ENCODE measurements around the gene SMIM35. TPM values are rescaled to one million over a fixed set of nuclear protein-coding genes. Genes with fewer than 3 reads are reported as not detected.

The SMIM35 gene
- total RNA-seq, 1 experiment from 2014 or later = not detected

DNA sequence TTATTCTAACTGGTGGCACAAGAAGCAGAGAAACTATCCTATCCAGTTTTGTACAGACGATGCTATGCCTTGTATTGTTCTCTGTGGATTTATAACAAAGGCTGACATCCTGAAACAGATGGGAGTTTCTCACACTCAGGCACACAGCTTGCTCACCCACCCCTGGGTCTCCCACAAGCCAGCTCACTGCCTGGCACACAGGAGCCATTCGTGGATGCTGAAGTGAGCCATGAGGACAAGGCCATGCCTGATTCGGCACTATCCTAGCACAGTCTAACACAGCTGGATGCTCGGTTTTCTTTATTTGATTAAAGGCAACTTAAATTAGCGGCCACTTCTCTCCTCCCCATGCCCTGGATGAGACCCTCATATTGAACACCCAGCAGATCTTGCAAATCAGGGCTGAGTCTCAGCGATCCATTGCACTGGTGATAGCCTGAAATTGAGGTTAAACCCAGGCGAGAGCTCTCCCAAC lies 35.6 kb downstream of the SMIM35 start:
- no peaks in the 10 kb centered on the region for H3K36me3 ChIP-seq (replicated peaks; ENCODE audit: control insufficient read depth, insufficient read depth, low read length)
- no peaks in the 10 kb centered on the region for H3K27me3 ChIP-seq (ENCODE audit: control insufficient read depth, insufficient read depth, low read length)
- H3K4me3 ChIP-seq (ENCODE audit: insufficient read depth, low read depth, low read length) = no peak overlapping the region
- no peak for DNase-seq

DNA sequence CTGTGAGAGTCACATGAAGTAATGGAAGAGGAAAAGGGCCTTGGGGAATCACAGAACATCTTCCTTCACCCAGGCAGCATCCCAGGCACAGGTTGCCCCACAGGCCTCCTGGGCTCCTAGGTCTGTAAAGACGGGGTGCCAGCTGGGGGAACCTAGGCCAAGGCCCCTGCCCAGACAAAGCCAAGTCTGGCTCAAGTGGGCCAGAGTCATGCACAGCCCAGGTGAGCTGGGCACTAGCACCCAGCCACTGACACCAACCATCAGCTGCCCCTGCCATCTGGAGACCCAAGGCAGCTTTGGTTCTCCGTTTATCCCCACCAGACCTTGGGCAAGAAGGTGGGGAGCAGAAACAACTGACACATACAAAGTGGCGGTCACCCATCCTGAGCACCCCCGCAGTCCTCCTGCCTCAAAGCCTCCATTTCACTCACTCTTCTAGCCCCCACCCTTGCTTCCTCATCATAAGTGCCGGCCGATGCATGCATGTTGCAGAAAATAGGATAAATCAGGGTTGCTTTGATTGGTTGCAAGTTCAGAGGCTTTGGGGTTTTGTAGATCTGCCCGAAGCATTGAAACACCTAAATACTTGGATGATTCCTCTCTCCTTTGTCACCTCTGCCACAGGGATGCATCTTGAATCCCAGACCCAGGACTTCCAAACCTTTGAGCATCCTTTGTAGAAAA lies 36.4 kb downstream of the SMIM35 start:
- H3K27me3 ChIP-seq (ENCODE audit: control insufficient read depth, insufficient read depth, low read length) = no peaks in the 10 kb centered on the region

DNA sequence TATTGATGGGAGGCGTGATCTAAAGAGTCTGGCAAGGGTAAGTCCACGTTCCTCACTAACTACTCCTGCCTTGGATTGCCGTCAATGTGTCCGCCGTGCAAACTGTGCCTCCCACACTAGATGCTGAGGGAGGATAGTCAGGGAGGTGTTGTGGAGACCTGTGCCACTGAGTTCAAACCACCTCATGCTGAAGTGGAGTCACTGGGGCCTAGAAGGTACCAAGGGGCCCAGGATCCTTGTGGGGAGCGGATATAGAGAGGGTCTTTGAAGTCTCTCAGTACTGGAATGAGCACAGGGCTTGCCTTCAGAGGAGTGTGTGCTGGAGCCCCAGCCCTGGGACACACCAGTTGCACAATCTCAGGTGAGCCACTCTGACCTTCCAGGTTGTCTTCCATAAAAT lies 37.0 kb downstream of the SMIM35 start:
- no peaks in the 10 kb centered on the region for H3K36me3 ChIP-seq (replicated peaks; ENCODE audit: control insufficient read depth, insufficient read depth, low read length)
- DNase-seq = no peak

More for the DNA sequence above, 36.4 kb downstream of the SMIM35 start:
- H3K36me3 ChIP-seq (replicated peaks; ENCODE audit: control insufficient read depth, insufficient read depth, low read length) = no peaks in the 10 kb centered on the region
- no peak overlapping the region for H3K4me3 ChIP-seq (ENCODE audit: insufficient read depth, low read depth, low read length)
- DNase-seq = no peak

DNA sequence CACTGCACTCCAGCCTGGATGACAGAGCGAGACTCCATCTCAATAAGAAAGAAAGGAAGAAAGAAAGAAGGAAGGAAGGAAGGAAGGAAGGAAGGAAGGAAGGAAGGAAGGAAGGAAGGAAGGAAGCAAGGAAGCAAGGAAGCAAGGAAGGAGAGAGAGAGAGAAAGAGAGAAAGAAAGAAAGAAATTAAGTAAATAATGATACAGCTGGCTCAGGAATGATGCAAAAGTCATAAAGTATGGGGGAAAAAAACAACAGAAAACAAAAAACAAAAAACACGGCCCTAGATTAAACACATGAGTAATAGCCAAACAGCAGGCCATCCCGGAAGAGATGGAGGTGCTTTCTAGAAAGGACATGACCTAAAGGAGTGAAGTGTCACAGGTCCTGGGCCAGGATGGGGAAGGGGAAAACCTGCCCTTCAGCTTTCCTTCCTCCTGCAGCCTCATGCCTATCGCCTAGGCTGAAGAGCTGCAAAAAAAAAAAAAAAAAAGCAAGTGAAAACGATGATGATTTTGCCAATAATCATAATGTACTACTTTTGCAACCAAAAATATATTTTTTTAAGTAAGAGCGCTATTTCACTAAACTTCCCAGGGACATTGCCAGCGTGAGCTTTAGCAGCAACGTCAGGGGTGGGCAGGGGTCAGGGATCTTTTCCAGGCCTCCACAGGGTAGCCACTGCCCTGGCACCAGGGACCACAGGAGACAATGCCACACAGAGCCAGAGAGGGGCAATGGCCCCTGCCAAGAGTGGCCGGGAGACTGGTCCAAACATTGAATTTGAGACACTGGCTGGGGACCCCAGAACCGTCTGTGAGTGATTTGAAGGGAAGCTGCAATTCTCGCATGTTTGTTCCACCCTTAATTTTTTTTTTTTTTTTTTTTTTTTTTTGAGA lies 38.0 kb downstream of the SMIM35 start:
- no peaks in the 10 kb centered on the region for H3K27me3 ChIP-seq (ENCODE audit: control insufficient read depth, insufficient read depth, low read length)

More for the DNA sequence above, 37.0 kb downstream of the SMIM35 start:
- H3K4me3 ChIP-seq (ENCODE audit: insufficient read depth, low read depth, low read length) = no peak overlapping the region
- no peaks in the 10 kb centered on the region for H3K27me3 ChIP-seq (ENCODE audit: control insufficient read depth, insufficient read depth, low read length)

DNA sequence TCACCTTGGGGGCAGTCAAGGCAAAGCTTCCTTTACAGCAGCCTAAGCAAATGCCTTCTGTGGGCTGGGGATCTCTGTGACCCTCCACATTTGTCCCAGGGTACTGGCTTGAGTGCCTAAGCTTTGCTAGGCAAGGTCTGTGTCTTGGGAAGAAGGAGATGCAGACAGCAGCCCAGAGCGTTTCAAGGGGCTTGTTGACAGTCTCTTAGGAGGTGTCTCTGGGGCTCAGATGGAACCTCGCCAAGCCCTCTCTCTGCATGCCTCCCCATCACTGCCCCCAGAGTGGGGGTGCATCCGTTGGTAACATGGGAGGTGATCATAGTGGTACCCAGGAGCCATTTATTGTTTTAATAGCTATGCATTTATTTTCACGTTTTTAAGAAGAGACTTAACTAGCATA lies 39.0 kb downstream of the SMIM35 start:
- Histone ChIP-seq H3K27me3 (ENCODE audit: control insufficient read depth, insufficient read depth, low read length) (no peaks in the 10 kb centered on the region), H3K4me3 (ENCODE audit: insufficient read depth, low read depth, low read length) (no peak overlapping the region), H3K36me3 (replicated peaks; ENCODE audit: control insufficient read depth, insufficient read depth, low read length) (no peaks in the 10 kb centered on the region)
- DNase-seq = no peak

More for the DNA sequence above, 38.0 kb downstream of the SMIM35 start:
- Histone ChIP-seq H3K4me3 (ENCODE audit: insufficient read depth, low read depth, low read length) (no peak overlapping the region), H3K36me3 (replicated peaks; ENCODE audit: control insufficient read depth, insufficient read depth, low read length) (no peaks in the 10 kb centered on the region)
- no peak for DNase-seq

DNA sequence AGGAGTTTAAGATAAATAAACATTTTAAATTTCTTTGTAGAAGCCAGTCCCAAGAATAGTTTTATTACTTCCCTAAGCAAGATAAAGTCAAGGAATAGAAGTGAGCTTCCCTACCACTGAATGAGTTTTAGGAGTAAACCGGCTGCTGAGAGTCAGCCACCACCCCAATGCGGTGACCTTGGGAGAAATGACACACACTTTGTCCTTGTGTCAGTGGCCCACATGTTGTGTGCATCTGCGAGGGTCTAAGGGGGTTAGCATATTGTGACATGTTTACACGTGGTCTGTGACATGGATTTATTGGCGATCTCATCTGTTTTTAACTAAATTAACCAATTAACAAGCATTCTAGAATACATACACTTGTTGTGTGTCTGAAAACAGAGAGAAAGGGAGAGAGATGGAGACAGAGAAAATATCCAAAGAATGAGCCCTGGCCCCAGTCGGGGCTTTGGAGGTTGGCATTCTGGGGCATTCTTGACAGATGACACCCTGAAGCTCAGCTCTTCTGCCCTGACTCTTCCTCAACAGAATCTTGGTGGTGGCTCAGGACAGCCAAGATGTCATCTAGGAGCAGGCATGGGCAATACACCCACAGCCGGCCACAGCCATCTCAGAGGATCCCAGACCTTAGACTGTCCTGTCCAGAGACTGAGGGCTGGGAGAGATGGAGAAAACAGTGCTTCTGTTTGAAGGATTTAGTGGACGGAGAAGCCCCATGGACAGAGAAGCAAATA lies 39.6 kb downstream of the SMIM35 start:
- DNase-seq = no peak
- H3K36me3 ChIP-seq (replicated peaks; ENCODE audit: control insufficient read depth, insufficient read depth, low read length) = no peaks in the 10 kb centered on the region
- H3K4me3 ChIP-seq (ENCODE audit: insufficient read depth, low read depth, low read length) = no peak overlapping the region
- no peaks in the 10 kb centered on the region for H3K27me3 ChIP-seq (ENCODE audit: control insufficient read depth, insufficient read depth, low read length)

DNA sequence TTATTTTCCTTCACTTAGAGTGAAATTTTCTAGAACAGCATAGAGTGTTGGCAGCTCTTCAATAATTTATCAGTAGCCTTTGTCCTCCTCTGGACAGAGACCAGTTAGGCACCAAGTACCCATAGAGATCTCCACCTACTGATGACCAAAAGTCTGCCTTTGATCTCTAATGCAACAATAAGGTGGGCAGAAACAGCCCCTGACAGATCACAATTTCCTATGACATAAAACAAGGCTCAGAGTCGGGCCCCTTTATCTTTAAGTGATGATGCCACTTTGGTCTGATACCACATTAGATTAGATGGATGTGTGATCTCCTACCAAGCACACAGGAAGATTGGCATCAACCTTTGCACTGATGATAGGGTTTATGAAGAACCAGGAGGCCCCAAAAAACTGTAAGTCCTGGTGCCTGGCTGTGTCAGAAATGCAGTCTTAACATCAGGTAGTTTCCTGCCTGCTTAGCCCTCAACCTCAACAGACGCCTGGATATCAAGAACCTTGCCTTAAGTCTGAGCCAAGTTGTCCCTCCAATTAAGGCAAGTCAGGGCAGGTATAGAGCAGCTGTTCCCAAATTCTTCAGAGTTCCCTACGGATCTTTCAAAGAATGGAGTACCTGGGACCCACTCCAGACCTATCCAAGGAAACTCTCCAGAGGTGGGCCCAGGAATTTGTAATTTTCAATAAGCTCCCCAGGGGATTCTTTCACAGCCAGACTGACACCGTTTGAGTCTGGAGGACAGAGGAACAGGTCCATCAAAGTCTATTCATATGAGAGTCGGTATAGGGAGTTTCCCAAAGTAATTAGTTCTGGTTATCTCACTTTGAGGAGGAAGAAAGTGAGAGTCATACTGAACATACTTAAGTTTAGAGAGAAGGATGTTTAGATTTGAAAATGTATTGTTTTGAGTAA lies 40.5 kb downstream of the SMIM35 start:
- Histone ChIP-seq H3K36me3 (replicated peaks; ENCODE audit: control insufficient read depth, insufficient read depth, low read length) (no peaks in the 10 kb centered on the region), H3K27me3 (ENCODE audit: control insufficient read depth, insufficient read depth, low read length) (no peaks in the 10 kb centered on the region), H3K4me3 (ENCODE audit: insufficient read depth, low read depth, low read length) (no peak overlapping the region)
- no peak for DNase-seq

DNA sequence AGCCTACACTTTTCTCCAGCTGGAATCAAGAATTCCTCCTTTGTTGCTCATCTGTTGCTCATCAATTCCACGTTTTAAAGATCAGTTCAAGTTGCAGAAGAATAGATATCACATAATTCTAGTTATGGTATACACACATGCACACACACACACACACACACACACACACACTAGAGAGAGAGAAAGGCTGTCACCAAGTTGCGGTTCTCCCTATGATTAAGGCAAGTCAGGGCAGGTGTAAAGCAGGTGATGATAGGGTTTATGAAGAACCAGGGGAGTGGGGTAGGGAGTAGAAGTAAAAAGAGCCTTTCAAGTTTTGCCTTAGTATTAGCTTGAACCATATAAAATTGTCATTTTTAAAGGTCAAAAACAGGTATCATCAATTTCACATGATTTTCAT lies 41.6 kb downstream of the SMIM35 start:
- DNase-seq = no peak
- H3K27me3 ChIP-seq (ENCODE audit: control insufficient read depth, insufficient read depth, low read length) = no peaks in the 10 kb centered on the region
- H3K4me3 ChIP-seq (ENCODE audit: insufficient read depth, low read depth, low read length) = no peak overlapping the region

DNA sequence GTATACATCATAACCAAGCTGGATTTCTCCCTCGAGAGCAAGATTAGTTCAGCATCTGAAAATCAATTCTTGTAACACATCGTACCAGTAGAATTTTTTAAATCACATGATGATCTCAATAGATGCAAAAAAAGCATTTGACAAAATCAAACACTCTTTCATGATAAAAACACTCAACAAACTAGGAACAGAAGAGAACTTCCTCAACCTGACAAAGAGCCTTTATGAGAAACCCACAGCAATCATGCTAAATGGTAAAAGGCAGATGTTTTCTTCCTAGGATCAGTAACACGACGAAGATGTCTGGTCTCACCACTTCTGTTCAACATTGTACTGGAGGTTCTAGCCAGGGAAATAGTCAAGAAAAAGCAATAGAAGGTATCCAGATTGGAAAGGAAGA lies 44.0 kb downstream of the SMIM35 start:
- no peak overlapping the region for H3K4me3 ChIP-seq (ENCODE audit: insufficient read depth, low read depth, low read length)
- no peaks in the 10 kb centered on the region for H3K36me3 ChIP-seq (replicated peaks; ENCODE audit: control insufficient read depth, insufficient read depth, low read length)
- no peaks in the 10 kb centered on the region for H3K27me3 ChIP-seq (ENCODE audit: control insufficient read depth, insufficient read depth, low read length)
- DNase-seq = no peak

More for the DNA sequence above, 41.6 kb downstream of the SMIM35 start:
- no peaks in the 10 kb centered on the region for H3K36me3 ChIP-seq (replicated peaks; ENCODE audit: control insufficient read depth, insufficient read depth, low read length)

DNA sequence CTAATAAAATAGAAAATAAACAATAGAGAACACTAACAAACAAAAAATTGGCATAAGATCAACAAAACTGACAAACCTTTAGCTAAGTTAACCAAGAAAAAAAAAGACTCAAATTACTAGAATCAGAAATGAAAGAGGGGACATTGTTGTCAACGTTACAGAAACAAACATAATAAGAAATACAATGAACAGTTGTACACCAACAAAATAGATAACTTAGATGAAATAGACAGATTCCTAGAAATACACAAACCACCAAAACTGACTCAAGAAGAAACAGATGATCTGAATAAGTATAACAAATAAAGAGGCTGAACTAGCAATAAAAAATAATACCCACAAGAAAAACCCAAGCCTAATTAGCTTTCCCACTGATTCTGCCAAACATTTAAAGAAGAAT lies 44.6 kb downstream of the SMIM35 start:
- Histone ChIP-seq H3K4me3 (ENCODE audit: insufficient read depth, low read depth, low read length) (no peak overlapping the region), H3K27me3 (ENCODE audit: control insufficient read depth, insufficient read depth, low read length) (no peaks in the 10 kb centered on the region), H3K36me3 (replicated peaks; ENCODE audit: control insufficient read depth, insufficient read depth, low read length) (no peaks in the 10 kb centered on the region)
- DNase-seq = no peak

DNA sequence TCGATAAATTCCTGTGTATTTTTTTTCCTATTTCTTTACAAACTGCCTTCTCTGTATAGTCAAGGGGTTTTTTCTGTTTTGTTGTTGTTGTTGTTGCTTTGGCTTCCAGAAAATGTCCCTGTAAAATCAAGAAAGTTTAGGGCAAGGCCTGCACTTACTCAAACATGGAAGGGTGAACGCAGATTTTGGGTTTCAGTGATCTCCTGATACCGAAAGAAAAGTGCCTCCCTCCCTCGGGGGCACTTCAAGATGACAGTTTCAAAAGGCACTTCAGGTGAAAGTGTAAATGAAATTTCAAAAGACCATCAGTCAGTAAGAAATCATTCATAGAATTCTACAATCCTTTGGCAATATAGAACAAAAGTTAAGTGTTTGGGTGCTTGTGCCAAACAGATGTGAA lies 53.3 kb downstream of the SMIM35 start:
- no peak for DNase-seq
- Histone ChIP-seq H3K27me3 (ENCODE audit: control insufficient read depth, insufficient read depth, low read length) (no peaks in the 10 kb centered on the region), H3K4me3 (ENCODE audit: insufficient read depth, low read depth, low read length) (no peak overlapping the region), H3K36me3 (replicated peaks; ENCODE audit: control insufficient read depth, insufficient read depth, low read length) (no peaks in the 10 kb centered on the region)

DNA sequence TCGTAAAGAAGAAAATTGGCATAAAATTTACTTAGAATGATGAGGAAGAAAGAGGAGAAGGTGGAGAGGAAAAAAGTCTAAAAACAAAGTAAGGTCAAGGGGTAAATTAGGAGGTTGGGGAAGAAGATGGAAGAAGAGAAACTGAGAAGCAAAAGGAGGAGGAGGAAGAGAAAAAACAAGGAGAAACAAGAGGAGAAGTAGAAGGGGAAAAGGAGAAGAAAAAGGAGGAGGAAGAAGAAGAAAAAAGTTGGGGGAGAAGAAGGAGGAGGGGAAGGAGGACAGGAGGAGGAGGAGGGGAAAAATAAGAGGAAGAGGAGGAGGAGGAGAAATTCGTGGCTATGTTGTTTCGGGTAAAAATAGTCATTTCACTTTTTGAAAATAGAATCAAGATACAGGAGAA lies 58.1 kb downstream of the SMIM35 start:
- H3K27me3 ChIP-seq (ENCODE audit: control insufficient read depth, insufficient read depth, low read length) = no peaks in the 10 kb centered on the region
- DNase-seq = no peak
- H3K4me3 ChIP-seq (ENCODE audit: insufficient read depth, low read depth, low read length) = no peak overlapping the region
- H3K36me3 ChIP-seq (replicated peaks; ENCODE audit: control insufficient read depth, insufficient read depth, low read length) = no peaks in the 10 kb centered on the region

DNA sequence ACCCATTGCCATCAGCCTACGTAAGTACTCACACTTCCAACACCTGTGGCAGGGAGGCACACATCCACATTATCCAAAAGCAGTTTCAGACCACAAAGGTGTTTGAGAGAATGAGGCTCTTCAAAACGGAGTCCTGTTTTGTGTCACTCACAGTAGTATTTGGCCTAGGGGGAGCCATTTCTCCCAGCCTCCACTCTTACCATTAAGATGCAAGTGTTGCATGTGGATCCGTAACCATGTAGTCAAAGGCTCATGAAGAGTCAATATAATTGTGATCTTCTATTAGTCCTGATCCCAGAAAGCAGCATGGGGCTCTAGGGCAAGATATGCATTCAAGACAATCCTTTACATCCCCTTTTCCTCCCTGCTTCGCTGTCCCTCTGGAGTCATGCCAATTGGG lies 59.1 kb downstream of the SMIM35 start:
- Histone ChIP-seq H3K27me3 (ENCODE audit: control insufficient read depth, insufficient read depth, low read length) (no peaks in the 10 kb centered on the region), H3K36me3 (replicated peaks; ENCODE audit: control insufficient read depth, insufficient read depth, low read length) (no peaks in the 10 kb centered on the region), H3K4me3 (ENCODE audit: insufficient read depth, low read depth, low read length) (no peak overlapping the region)
- DNase-seq = no peak

DNA sequence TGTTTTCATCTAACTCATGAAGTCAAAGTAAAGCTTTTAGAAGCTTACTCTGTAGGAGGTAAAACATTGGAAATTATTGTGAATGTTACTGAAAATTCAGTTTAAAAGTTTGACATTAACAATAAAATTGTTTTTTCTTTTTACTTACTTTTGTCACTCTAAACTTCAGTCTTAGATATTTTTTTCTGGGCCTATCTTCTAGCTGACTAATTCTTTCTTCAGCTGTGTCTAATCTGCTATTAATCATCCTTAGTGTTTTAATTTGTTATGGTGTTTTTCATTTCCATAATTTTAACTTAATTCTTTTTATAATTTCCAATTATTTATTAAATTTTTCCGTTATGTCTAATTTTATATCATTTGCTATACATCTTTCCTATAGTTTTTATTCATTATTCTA lies 65.6 kb downstream of the SMIM35 start:
- H3K36me3 ChIP-seq (replicated peaks; ENCODE audit: control insufficient read depth, insufficient read depth, low read length) = no peaks in the 10 kb centered on the region
- H3K4me3 ChIP-seq (ENCODE audit: insufficient read depth, low read depth, low read length) = no peak overlapping the region
- H3K27me3 ChIP-seq (ENCODE audit: control insufficient read depth, insufficient read depth, low read length) = no peaks in the 10 kb centered on the region
- DNase-seq = no peak

All from H7 (cell line).